PC-3 (cell line): ENCODE results near the gene NEU3.

Experiments used
- CTCF ChIP-seq: fragments of 300-600 bp; sonication (generic); conservative IDR thresholded peaks from 2 replicates; pipeline ENCODE4 v1.5.1; 2017; ENCODE audit warnings: antibody characterized with exemption, low read depth, mild to moderate bottlenecking, low read length
- EZH2 ChIP-seq: fragments of 300-600 bp; sonication (generic); IDR thresholded peaks from one replicate; pipeline ENCODE4 v1.6.1; 2017; ENCODE audit warnings: antibody characterized with exemption, mild to moderate bottlenecking, low read length; ENCODE audit not compliant: unreplicated experiment
- EZH2phosphoT487 ChIP-seq: fragments of 300-600 bp; sonication (generic); IDR thresholded peaks from 2 replicates; pipeline ENCODE4 v1.6.1; 2018; ENCODE audit warnings: mild to moderate bottlenecking, antibody characterized with exemption, low read length, borderline replicate concordance

DNA sequence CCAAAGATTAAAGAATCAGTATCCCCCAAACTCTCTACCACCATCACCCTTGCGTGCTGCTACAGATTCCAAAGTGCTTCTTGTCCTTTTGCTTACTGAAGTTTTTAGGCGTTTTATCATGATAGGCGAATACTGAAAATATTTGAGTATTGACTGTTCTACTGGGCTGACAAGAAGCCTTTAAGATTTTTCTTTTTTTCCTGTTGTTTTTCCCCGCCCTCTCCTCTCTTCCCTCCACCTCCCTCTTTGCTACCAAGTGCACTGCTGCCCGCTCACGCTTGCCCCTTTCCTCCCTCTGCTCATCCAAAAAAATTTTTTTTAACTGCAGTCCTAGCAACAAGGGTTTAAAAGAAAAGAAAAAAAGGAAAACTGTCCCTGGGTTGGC, 39.0 kb upstream of the NEU3 start:
- TF ChIP-seq CTCF: no peak
- TF ChIP-seq EZH2: no peak
- no peak for TF ChIP-seq EZH2phosphoT487
